Activated T-cell treated with anti-CD3 and anti-CD28 coated beads, Interleukin-2, amount 50 U/mL, for 24 hours (primary cell): ENCODE measurements around the gene ALOX12B.

ENCODE experiments used
- DNase-seq: peaks from one replicate; pipeline ENCODE4 v3.0.0-alpha.2; 2020
- H3K27ac Mint-ChIP-seq: 2 replicates; pipeline ENCODE4 v1.8.0; 2020; ENCODE audit warnings: mild to moderate bottlenecking, mixed read lengths
- H3K27me3 Mint-ChIP-seq: 2 replicates; pipeline ENCODE4 v1.8.0; 2020; ENCODE audit warnings: mixed read lengths
- H3K36me3 Mint-ChIP-seq: 2 replicates; pipeline ENCODE4 v1.8.0; 2020; ENCODE audit warnings: low read depth, mixed read lengths
- H3K4me1 Mint-ChIP-seq: 2 replicates; pipeline ENCODE4 v1.8.0; 2020; ENCODE audit warnings: low read depth, mixed read lengths
- H3K4me3 Mint-ChIP-seq: 2 replicates; pipeline ENCODE4 v1.8.0; 2020; ENCODE audit warnings: mild to moderate bottlenecking, moderate library complexity, mixed read lengths
- H3K9me3 Mint-ChIP-seq: 2 replicates; pipeline ENCODE4 v1.8.0; 2020; ENCODE audit warnings: mixed read lengths

Gene ALOX12B

GRCh38 chr17:8121681-8122421 is 34.3 kb upstream of the ALOX12B start:
- DNase-seq = peak; percentile 79
- Mint-ChIP-seq H3K4me3 (peak overlapping the region; percentile 82), H3K9me3 (no peaks in the 10 kb centered on the region), H3K27me3 (peaks cover 52% of the 10 kb centered on the region), H3K27ac (no peak overlapping the region), H3K36me3 (peaks cover 4% of the 10 kb centered on the region), H3K4me1 (peaks cover 78% of the 10 kb centered on the region)

- no peaks in the 10 kb centered on the region for H3K9me3 Mint-ChIP-seq
- H3K4me3 Mint-ChIP-seq = peak overlapping the region; percentile 82
- H3K4me1 Mint-ChIP-seq = peaks cover 77% of the 10 kb centered on the region
- no peak overlapping the region for H3K27ac Mint-ChIP-seq
- H3K36me3 Mint-ChIP-seq = peaks cover 4% of the 10 kb centered on the region
- DNase-seq = no peak
- peaks cover 57% of the 10 kb centered on the region for H3K27me3 Mint-ChIP-seq
Observed at GRCh38 chr17:8121407-8121680, 33.8 kb upstream of the ALOX12B start.

GRCh38 chr17:8120520-8121406 is 33.2 kb upstream of the ALOX12B start:
- Mint-ChIP-seq H3K9me3 (no peaks in the 10 kb centered on the region), H3K27me3 (peaks cover 61% of the 10 kb centered on the region), H3K36me3 (peaks cover 4% of the 10 kb centered on the region), H3K27ac (peak overlapping the region; percentile 98), H3K4me3 (peak overlapping the region; percentile 82), H3K4me1 (peaks cover 73% of the 10 kb centered on the region)
- peak; percentile 94 for DNase-seq

GRCh38 chr17:8119581-8120519 is 32.3 kb upstream of the ALOX12B start:
- peaks cover 64% of the 10 kb centered on the region for H3K27me3 Mint-ChIP-seq
- H3K4me3 Mint-ChIP-seq = peak overlapping the region; percentile 82
- H3K36me3 Mint-ChIP-seq = peaks cover 4% of the 10 kb centered on the region

GRCh38 chr17:8118769-8119580 is 31.5 kb upstream of the ALOX12B start:
- H3K4me3 Mint-ChIP-seq = peak overlapping the region; percentile 82
- peaks cover 55% of the 10 kb centered on the region for H3K4me1 Mint-ChIP-seq
- H3K36me3 Mint-ChIP-seq = peaks cover 4% of the 10 kb centered on the region
- H3K9me3 Mint-ChIP-seq = no peaks in the 10 kb centered on the region
- peak; percentile 91 for DNase-seq
- H3K27me3 Mint-ChIP-seq = peaks cover 64% of the 10 kb centered on the region
- peak overlapping the region; percentile 98 for H3K27ac Mint-ChIP-seq

More at GRCh38 chr17:8119581-8120519, 32.3 kb upstream of the ALOX12B start:
- peak; percentile 94 for DNase-seq
- Mint-ChIP-seq H3K27ac (peak overlapping the region; percentile 98), H3K9me3 (no peaks in the 10 kb centered on the region), H3K4me1 (peaks cover 64% of the 10 kb centered on the region)

GRCh38 chr17:8117980-8118768 is 30.7 kb upstream of the ALOX12B start, which contains the start of gene ALOXE3:
ALOXE3 (minus strand) TSS chr17:8118514; CDS start chr17:8117990, 524 bp downstream.
- Mint-ChIP-seq H3K27me3 (peaks cover 61% of the 10 kb centered on the region), H3K9me3 (no peaks in the 10 kb centered on the region), H3K4me3 (peak within 1 kb of the TSS; percentile 82), H3K4me1 (peaks cover 47% of the 10 kb centered on the region), H3K36me3 (peaks cover 4% of the 10 kb centered on the region), H3K27ac (peak within 1 kb of the TSS; percentile 96)
- no peak for DNase-seq

- no peaks in the 10 kb centered on the region for H3K9me3 Mint-ChIP-seq
- H3K27ac Mint-ChIP-seq = peak overlapping the region; percentile 56
- H3K4me3 Mint-ChIP-seq = peak overlapping the region; percentile 82
- peaks cover 61% of the 10 kb centered on the region for H3K27me3 Mint-ChIP-seq
- peaks cover 4% of the 10 kb centered on the region for H3K36me3 Mint-ChIP-seq
- no peak for DNase-seq
- peaks cover 40% of the 10 kb centered on the region for H3K4me1 Mint-ChIP-seq
Observed at GRCh38 chr17:8117367-8117979, 30.0 kb upstream of the ALOX12B start.

- Mint-ChIP-seq H3K36me3 (peaks cover 4% of the 10 kb centered on the region), H3K27ac (no peak overlapping the region), H3K4me3 (no peak overlapping the region), H3K27me3 (peaks cover 60% of the 10 kb centered on the region), H3K4me1 (peaks cover 36% of the 10 kb centered on the region), H3K9me3 (no peaks in the 10 kb centered on the region)
- DNase-seq = no peak
Observed at GRCh38 chr17:8116776-8117175, 29.3 kb upstream of the ALOX12B start.

GRCh38 chr17:8110907-8111306 is 23.4 kb upstream of the ALOX12B start:
- H3K4me3 Mint-ChIP-seq = no peak overlapping the region
- no peaks in the 10 kb centered on the region for H3K36me3 Mint-ChIP-seq
- no peak for DNase-seq
- no peak overlapping the region for H3K27ac Mint-ChIP-seq
- peaks cover 40% of the 10 kb centered on the region for H3K27me3 Mint-ChIP-seq
- H3K9me3 Mint-ChIP-seq = no peaks in the 10 kb centered on the region
- H3K4me1 Mint-ChIP-seq = peaks cover 6% of the 10 kb centered on the region

- Mint-ChIP-seq H3K4me1 (peaks cover 6% of the 10 kb centered on the region), H3K27ac (no peak overlapping the region), H3K9me3 (no peaks in the 10 kb centered on the region), H3K4me3 (no peak overlapping the region), H3K27me3 (peaks cover 37% of the 10 kb centered on the region), H3K36me3 (no peaks in the 10 kb centered on the region)
- no peak for DNase-seq
Observed at GRCh38 chr17:8110456-8110804, 22.9 kb upstream of the ALOX12B start.

- H3K27me3 Mint-ChIP-seq = peaks cover 31% of the 10 kb centered on the region
- DNase-seq = peak; percentile 87
- H3K4me1 Mint-ChIP-seq = peaks cover 6% of the 10 kb centered on the region
- H3K9me3 Mint-ChIP-seq = no peaks in the 10 kb centered on the region
- H3K27ac Mint-ChIP-seq = no peak overlapping the region
- no peaks in the 10 kb centered on the region for H3K36me3 Mint-ChIP-seq
- H3K4me3 Mint-ChIP-seq = peak overlapping the region; percentile 56
Observed at GRCh38 chr17:8109661-8110455, 22.3 kb upstream of the ALOX12B start.

- Mint-ChIP-seq H3K4me3 (no peak overlapping the region), H3K27ac (no peak overlapping the region), H3K27me3 (peaks cover 24% of the 10 kb centered on the region), H3K36me3 (no peaks in the 10 kb centered on the region), H3K4me1 (peaks cover 6% of the 10 kb centered on the region), H3K9me3 (no peaks in the 10 kb centered on the region)
- DNase-seq = no peak
Observed at GRCh38 chr17:8108972-8109660, 21.6 kb upstream of the ALOX12B start.
